Activated naive CD4-positive, alpha-beta T cell treated with anti-CD3 and anti-CD28 coated beads for 36 hours (primary cell): ENCODE results near the gene NHSL2. TPM values are rescaled to one million over a fixed set of nuclear protein-coding genes. Genes with fewer than 3 reads are reported as not detected.
A peak's percentile ranks its signal among the peaks of the same experiment; 100 is the strongest.

Experiments used
- CTCF ChIA-PET: fragments of 350-600 bp; sonication (Branson Sonifier 250); formaldehyde crosslinking; loops from one replicate; lab custom pipeline; 2021; ENCODE audit warnings: antibody characterized with exemption; lab: Charles Lee
- DNase-seq: peaks from one replicate; pipeline ENCODE4 v3.0.0-alpha.2; 2020
- H3K27ac Mint-ChIP-seq: one replicate; pipeline ENCODE4 v1.8.0; 2021; ENCODE audit warnings: mild to moderate bottlenecking, mixed read lengths
- H3K27me3 Mint-ChIP-seq: one replicate; pipeline ENCODE4 v1.8.0; 2021; ENCODE audit warnings: low read depth, mixed read lengths
- H3K36me3 Mint-ChIP-seq: one replicate; pipeline ENCODE4 v1.8.0; 2021; ENCODE audit warnings: low read depth, mixed read lengths
- H3K4me1 Mint-ChIP-seq: one replicate; pipeline ENCODE4 v1.8.0; 2021; ENCODE audit warnings: low read depth, mixed read lengths
- H3K4me3 Mint-ChIP-seq: one replicate; pipeline ENCODE4 v1.8.0; 2021; ENCODE audit warnings: mild to moderate bottlenecking, moderate library complexity, mixed read lengths
- H3K9me3 Mint-ChIP-seq: one replicate; pipeline ENCODE4 v1.8.0; 2021; ENCODE audit warnings: mixed read lengths
- intact Hi-C: fragments of 100-400 bp; cut with micrococcal nuclease; formaldehyde crosslinking; loops from one replicate; pipeline ENCODE4 v1.15.1; 2023
- total RNA-seq, 2 experiments: library from RNA; stranded (reverse); gene quantifications; one replicate each; pipeline ENCODE4 v1.2.3, GENCODE V29; 2021

The NHSL2 gene
- total RNA-seq, 2 experiments from 2014 or later, result 0.10 to 0.41 TPM

DNA sequence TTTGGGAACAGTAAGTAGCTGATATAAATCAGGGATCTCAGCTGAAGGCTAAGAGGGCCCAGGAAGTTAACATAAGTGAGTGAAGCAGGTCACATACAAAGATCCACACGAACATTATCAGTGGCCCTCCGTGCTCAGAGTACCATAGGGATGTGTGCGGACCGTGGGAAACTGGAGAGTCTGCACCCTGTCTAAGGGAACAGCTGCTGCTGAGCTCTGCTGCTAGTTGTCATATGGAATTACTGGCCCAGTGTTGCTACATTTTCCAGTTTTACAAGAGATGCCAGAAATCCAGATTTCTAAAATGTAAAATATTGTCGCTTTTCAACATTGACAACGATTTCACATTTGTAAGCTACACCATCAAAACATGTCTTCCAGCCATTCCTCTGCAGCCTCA, 130.5 kb downstream of the NHSL2 start:
- CTCF ChIA-PET, result no interaction called here
- Mint-ChIP-seq H3K4me3 (no peak overlapping the region), H3K27ac (no peak overlapping the region), H3K36me3 (no peaks in the 10 kb centered on the region), H3K4me1 (no peaks in the 10 kb centered on the region), H3K27me3 (no peaks in the 10 kb centered on the region), H3K9me3 (peaks cover 3% of the 10 kb centered on the region)
- DNase-seq, result no peak
- intact Hi-C loops, result no loop called here

DNA sequence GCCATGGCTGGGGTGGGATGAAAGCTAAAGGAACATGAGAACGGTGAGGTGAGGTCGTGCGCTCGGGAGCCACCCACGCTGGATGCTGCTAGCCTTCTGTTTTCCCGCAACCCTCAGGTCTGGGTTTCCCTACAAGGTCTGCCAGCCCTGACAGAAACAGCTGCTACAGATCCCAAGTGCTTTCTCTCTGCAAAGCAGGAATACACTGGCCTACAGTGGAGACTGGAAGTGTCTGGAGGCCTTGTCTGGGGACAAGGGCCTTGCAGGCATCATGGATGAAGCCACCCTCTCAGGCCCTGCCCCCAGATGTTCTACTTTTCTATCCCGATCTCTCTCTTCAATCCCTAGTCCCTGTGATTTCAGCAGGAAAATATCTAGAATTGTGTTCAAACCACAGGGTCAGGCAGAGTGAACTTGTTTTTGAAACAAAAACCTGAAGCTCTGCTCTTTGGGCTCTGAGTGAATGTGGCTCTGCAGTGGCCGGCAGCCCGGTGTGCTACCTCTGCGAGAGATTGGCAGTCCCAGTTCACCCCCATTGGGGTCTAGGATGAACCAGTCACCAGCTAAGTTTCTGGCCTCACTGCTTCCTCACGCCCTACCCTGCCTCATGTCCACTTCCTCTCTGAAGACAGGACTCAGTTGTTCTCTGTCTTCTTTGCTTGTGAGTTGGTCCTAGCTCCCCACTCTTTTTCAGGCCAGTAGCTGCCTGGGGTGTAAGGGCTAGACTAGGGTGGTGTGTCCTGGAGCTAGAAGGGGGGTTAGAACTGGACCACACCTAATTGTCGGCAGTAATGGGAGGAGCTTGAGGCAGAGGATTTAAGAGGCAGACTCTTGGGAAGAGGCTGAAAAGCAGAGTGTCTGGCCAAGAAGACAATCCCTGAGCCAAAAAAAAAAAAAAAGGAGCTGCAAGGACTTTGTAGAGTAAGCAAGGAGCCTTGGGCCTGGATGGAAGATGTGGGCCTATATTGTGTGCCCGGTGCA, 131.5 kb downstream of the NHSL2 start:
- Mint-ChIP-seq H3K27me3 (no peaks in the 10 kb centered on the region), H3K9me3 (no peaks in the 10 kb centered on the region), H3K27ac (no peak overlapping the region), H3K4me3 (no peak overlapping the region), H3K36me3 (no peaks in the 10 kb centered on the region), H3K4me1 (peaks cover 3% of the 10 kb centered on the region)
- intact Hi-C loops, result no loop called here
- CTCF ChIA-PET, result no interaction called here
- DNase-seq, result no peak

DNA sequence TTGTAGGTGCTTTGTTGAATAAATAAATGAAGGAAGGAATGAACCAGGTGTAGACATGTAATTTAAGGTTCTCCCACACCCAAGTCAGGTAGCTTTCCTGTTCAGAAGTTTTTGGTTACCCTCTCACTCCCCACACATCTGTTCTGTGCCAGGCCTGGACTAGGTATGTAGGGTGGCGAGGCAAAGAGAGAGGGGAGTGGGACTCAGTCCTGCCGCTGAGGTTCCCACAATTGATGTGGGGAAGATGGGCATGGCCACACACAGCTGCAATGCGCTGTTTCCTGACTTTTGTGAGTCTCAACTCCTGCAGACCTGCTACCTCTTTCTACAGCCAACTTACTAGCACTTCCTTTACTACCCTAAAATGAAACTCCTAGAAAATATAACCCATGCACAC, 132.2 kb downstream of the NHSL2 start:
- no peak overlapping the region for H3K4me3 Mint-ChIP-seq
- CTCF ChIA-PET, result no interaction called here
- intact Hi-C loops, result no loop called here
- no peaks in the 10 kb centered on the region for H3K9me3 Mint-ChIP-seq
- DNase-seq, result no peak
- no peaks in the 10 kb centered on the region for H3K27me3 Mint-ChIP-seq
- no peaks in the 10 kb centered on the region for H3K36me3 Mint-ChIP-seq
- H3K27ac Mint-ChIP-seq, result no peak overlapping the region
- H3K4me1 Mint-ChIP-seq, result peaks cover 3% of the 10 kb centered on the region

DNA sequence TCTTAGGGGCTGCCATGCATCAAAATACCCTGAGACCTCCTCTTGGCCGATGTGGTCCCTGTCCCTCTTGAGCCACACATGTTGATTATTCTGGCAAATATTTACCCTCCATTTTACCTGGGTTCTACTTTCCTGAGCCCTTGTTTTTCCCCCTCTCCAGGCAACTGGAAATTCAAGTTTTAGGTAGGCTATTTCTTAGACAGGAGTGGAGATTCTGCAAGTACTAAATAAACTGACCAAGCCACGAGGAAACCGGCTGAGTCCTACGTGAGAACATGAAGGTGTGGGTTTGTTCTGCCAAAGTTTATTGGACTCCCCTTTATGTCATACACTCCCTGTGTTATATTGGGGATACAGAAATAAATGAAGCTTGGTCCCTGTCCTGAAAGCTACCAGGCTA, 133.0 kb downstream of the NHSL2 start:
- DNase-seq, result no peak
- no peak overlapping the region for H3K4me3 Mint-ChIP-seq
- H3K27ac Mint-ChIP-seq, result no peak overlapping the region
- peaks cover 3% of the 10 kb centered on the region for H3K4me1 Mint-ChIP-seq
- CTCF ChIA-PET, result no interaction called here
- H3K9me3 Mint-ChIP-seq, result no peaks in the 10 kb centered on the region
- H3K36me3 Mint-ChIP-seq, result no peaks in the 10 kb centered on the region
- intact Hi-C loops, result no loop called here
- no peaks in the 10 kb centered on the region for H3K27me3 Mint-ChIP-seq

DNA sequence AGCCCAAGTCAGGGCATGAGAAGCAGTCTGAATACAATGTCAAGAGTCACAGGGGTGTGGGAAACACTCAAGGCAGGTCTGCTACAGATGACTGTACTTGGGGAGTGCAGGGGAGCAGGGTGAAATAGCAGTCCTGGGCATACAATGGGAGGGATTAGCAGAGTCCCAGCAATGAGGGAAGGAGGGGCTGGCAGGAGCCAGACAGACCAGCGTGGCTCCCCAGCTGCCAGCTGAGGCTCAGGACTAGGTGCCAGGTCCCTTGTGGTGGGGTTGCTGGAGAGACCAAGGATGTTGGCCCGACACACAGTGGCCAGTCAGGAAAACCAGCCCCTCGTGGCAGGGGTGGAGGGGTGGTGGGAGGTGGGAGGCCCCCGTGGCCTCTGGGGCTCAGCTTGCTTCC, 134.5 kb downstream of the NHSL2 start:
- H3K27me3 Mint-ChIP-seq, result no peaks in the 10 kb centered on the region
- no peaks in the 10 kb centered on the region for H3K9me3 Mint-ChIP-seq
- peaks cover 3% of the 10 kb centered on the region for H3K4me1 Mint-ChIP-seq
- CTCF ChIA-PET, result no interaction called here
- H3K27ac Mint-ChIP-seq, result no peak overlapping the region
- H3K36me3 Mint-ChIP-seq, result no peaks in the 10 kb centered on the region
- intact Hi-C loops, result no loop called here
- H3K4me3 Mint-ChIP-seq, result no peak overlapping the region
- no peak for DNase-seq

DNA sequence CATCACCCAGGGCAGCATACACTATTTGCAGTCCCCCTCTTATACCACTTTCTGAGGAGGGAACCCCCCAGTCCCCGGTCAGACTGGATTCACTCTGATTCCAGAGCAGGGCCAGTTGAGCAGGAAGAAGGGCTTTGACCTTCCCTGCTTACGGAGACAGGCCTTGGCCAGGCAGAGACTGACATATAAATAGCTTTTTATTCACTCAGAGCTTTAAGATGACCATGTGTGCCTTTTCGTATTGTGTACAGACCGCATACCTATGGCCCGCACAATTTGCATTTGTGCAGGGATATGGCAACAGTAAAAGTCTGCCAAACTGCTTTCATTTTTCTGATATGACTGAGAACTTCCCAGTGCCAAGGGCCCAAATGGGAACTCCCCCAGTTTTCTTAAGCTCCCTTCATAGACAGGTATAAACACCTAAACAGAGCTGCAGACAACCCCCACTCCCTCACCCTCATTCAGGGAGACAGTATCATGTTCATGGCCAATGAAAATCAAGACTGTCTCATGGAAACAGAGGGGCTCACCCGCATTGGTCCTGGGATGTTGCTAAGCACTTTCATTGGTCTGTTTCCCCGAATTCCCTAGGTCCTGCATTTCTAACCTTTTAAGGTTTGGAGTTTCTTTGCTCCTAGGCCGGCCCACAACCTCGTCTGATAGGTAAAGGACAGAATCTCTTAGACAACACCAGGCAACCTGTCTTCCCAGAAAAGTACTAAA, 135.1 kb downstream of the NHSL2 start:
- H3K36me3 Mint-ChIP-seq, result no peaks in the 10 kb centered on the region
- intact Hi-C loops, result no loop called here
- H3K9me3 Mint-ChIP-seq, result no peaks in the 10 kb centered on the region
- no peaks in the 10 kb centered on the region for H3K27me3 Mint-ChIP-seq
- H3K4me1 Mint-ChIP-seq, result peaks cover 3% of the 10 kb centered on the region
- DNase-seq, result no peak
- no peak overlapping the region for H3K4me3 Mint-ChIP-seq
- CTCF ChIA-PET, result no interaction called here
- no peak overlapping the region for H3K27ac Mint-ChIP-seq

DNA sequence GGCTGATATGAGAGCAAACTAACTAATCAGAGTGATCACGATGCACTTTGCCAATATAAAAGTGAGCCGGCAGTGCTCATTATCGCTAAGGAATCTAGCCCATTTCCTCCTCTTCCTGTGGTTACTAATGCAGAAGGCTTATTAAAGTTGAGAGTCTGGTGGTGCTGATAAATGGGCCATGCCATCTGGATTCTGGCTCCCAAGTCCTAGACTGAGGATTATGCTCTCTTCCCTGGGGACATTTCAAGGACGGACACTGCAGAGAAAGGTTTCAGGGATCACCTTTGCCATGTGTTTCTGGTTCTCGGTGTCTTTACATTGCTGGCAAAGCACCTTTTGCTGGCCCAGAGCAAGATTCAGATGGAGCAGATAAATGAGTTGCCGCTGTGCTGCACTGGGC, 135.8 kb downstream of the NHSL2 start:
- no peak for DNase-seq
- Mint-ChIP-seq H3K36me3 (no peaks in the 10 kb centered on the region), H3K27ac (no peak overlapping the region), H3K4me1 (peaks cover 3% of the 10 kb centered on the region), H3K4me3 (no peak overlapping the region), H3K9me3 (no peaks in the 10 kb centered on the region), H3K27me3 (no peaks in the 10 kb centered on the region)
- CTCF ChIA-PET, result no interaction called here
- intact Hi-C loops, result no loop called here

DNA sequence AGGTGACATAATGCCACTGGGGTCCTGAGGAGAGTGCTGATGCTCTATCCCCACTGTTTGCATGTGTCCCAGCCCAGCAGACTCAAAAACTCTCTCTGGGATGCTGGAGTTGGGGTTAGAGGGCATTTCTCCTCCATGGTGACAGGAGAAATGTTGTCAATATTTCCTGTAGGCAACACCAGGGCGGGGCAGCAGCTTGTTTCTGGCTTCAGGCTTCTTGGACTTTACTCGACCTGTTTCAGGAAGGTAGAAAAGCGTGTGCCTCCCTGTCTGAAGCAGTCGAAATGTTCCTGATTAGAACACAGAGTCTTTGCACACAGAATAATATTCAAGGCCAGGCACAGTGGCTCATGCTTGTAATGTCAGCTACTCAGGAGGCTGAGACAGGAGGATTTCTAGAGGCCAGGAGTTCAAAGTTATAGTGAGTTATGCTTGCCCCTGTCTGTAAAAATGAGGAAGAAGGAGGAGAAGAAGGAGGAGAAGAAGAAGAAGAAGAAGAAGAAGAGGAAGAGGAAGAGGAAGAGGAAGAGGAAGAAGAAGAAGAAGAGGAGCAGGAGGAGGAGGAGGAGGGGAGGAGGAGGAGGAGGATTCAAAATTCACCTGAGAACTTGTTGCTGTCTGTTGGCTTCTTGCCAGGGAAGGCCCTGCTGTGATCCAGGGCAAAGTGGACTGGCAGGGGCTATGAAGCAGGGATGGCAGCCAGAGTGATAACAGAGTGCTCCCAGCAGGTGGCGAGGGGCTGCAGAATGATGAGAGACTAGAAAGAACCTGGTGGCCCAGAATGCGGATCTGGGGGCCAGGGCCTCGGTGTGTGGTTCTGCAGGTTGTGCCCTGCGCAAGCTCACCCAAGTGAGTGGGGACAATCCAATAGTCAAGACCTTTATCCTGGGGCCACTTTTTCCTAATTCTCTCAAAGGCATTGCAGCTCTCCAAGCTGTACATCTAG, 138.1 kb downstream of the NHSL2 start:
- DNase-seq, result peak; percentile 22
- intact Hi-C loops, result loop anchor here (1.0 kb wide), 1 partner anchor 78 kb away; no protein-coding TSS in a partner anchor
- CTCF ChIA-PET, result interaction anchor here (1.4 kb wide), 1 partner anchor 78 kb away, joined by 4 read pairs; no protein-coding TSS in a partner anchor
- Mint-ChIP-seq H3K9me3 (no peaks in the 10 kb centered on the region), H3K27me3 (no peaks in the 10 kb centered on the region), H3K4me1 (peaks cover 3% of the 10 kb centered on the region), H3K4me3 (no peak overlapping the region), H3K27ac (no peak overlapping the region), H3K36me3 (no peaks in the 10 kb centered on the region)

DNA sequence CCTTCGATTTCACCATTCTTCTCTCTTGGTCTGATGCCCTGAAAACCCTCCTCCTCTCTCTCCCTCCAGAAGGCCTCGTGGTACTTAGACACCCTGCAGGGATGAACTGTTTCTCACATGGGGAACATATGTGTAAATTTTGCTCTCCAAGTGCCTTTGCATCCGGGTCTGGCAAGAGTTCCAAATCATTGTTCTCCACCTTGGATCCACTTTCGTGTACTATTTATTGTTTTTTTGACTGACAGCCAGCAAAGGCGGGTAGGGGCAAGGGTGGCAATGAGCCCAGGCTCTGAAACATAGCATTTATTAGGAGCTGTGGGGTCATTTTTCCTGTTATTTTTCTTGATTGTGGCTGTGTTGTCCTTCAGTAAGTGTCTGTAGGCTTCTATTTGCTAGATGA, 139.4 kb downstream of the NHSL2 start:
- H3K27me3 Mint-ChIP-seq, result no peaks in the 10 kb centered on the region
- intact Hi-C loops, result no loop called here
- no peaks in the 10 kb centered on the region for H3K36me3 Mint-ChIP-seq
- CTCF ChIA-PET, result interaction anchor here (0.6 kb wide), 1 partner anchor 77 kb away, joined by 3 read pairs; no protein-coding TSS in a partner anchor
- peaks cover 3% of the 10 kb centered on the region for H3K4me1 Mint-ChIP-seq
- no peaks in the 10 kb centered on the region for H3K9me3 Mint-ChIP-seq
- no peak overlapping the region for H3K27ac Mint-ChIP-seq
- H3K4me3 Mint-ChIP-seq, result no peak overlapping the region
- DNase-seq, result no peak

DNA sequence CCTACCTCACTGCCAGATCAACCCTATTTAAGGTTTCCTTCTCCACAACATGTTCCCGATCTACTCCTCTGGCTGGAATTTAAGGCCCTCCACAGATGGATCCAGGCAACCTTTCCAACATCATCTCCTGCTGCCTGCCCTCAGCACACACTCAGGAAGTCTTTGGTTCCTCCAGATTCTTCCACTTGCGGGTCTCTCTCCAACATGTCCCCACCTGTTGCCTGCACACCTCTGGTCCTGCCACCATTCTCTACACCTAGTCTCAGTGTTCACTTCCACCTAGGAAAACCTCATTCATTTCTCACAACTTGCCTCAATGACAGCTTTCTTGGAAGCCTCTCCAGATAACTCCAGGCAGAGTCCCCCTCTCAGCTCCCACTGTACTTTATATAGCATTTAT, 140.9 kb downstream of the NHSL2 start:
- DNase-seq, result no peak
- intact Hi-C loops, result no loop called here
- no peaks in the 10 kb centered on the region for H3K27me3 Mint-ChIP-seq
- H3K36me3 Mint-ChIP-seq, result no peaks in the 10 kb centered on the region
- H3K4me3 Mint-ChIP-seq, result no peak overlapping the region
- H3K9me3 Mint-ChIP-seq, result no peaks in the 10 kb centered on the region
- peaks cover under 1% of the 10 kb centered on the region for H3K4me1 Mint-ChIP-seq
- no peak overlapping the region for H3K27ac Mint-ChIP-seq
- CTCF ChIA-PET, result no interaction called here

DNA sequence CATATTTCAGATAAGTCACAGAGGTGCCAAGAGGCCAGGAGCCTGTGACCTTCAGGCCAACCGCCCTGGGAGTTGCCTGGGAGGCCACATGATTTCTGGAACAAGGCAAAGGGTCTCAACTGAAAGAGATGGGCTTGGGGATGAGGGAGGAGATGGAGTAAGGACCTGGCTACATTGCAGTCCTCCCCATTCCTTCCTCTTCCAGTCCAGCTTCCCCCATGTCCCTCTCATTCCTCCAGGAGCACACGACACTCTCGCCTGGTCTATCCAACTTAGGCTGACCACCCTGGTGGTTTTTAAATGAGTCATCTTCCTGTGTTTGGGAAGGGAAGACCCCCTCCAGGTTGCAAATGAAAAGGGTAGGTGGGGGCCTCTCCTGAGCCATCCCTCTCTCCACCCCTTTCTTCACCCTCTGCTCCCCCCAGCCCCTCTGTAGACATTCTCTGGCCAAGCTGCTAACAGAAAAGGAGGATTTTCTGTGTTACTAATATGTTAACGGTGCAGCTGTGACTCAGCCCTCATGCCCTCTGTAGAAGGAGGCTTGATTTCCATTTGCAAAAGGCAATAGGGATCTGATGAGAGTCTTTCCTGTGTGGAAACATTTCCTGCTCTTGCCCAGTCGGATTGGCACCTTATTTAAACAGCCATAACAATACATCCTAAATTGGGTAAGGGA, 141.9 kb downstream of the NHSL2 start:
- H3K27me3 Mint-ChIP-seq, result no peaks in the 10 kb centered on the region
- no peak overlapping the region for H3K27ac Mint-ChIP-seq
- no peak overlapping the region for H3K4me3 Mint-ChIP-seq
- H3K36me3 Mint-ChIP-seq, result no peaks in the 10 kb centered on the region
- H3K9me3 Mint-ChIP-seq, result no peaks in the 10 kb centered on the region
- intact Hi-C loops, result no loop called here
- DNase-seq, result no peak
- CTCF ChIA-PET, result no interaction called here
- H3K4me1 Mint-ChIP-seq, result no peaks in the 10 kb centered on the region
